CD4-positive, alpha-beta T cell treated with Interleukin-15 for 1 hour (primary cell): Measurements from ENCODE around the gene RRP7A.
A peak's percentile ranks its signal among the peaks of the same experiment; 100 is the strongest.
"Not testable (repeated sequence)": the region's sequence is repeated elsewhere in the genome, so short reads cannot be mapped to it uniquely, and the experiment has no call there.

Source experiments
- DNase-seq: peaks from one replicate; pipeline ENCODE4 v3.0.0-alpha.2; 2020

The RRP7A gene

DNA sequence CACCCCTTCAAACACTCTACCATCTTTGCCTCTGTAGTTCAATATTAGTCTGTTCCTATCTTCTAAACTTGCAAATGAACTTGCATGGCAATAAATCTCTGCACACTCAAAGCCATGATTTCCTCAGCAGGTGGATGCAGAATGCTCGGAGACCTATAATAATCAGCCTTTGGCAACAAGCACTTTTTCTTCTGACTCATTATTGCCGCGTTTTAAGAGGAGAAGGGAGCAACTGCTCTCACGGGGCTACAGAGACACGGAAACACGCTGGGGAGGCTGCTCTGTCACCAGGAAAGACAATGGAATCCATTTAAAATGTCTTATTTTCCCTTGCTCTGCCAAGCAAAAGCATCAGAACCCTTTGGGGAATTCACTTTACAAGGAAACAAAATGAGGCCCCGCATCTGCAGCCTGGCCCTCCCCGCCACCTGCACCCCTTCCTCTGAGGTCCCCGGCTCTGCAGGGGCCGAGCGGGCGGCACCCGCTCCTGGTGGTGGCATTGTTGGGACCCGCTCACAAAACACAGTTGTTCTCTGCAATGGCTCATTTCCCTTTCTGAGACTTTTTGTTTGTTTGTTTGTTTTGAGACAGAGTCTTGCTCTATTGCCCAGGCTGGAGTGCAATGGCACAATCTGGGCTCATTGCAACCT lies 15.6 kb upstream of the RRP7A start:
- not testable (repeated sequence) for DNase-seq

DNA sequence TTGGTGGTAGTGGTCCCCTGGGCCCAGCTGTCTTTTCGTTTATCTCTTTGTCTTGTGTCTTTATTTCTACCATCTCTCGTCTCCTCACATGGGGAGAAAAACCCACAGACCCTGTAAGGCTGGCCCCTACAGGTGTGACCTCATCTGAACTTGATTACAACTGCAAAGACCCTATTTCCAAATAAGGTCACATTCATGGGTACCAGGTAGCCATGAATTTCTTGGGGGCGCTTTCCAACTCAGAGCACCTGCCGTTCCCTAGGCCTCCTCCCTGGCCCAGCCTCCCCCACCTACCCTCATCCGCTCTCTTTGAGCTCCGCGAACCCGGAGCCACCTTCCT lies 14.0 kb upstream of the RRP7A start:
- no peak for DNase-seq

DNA sequence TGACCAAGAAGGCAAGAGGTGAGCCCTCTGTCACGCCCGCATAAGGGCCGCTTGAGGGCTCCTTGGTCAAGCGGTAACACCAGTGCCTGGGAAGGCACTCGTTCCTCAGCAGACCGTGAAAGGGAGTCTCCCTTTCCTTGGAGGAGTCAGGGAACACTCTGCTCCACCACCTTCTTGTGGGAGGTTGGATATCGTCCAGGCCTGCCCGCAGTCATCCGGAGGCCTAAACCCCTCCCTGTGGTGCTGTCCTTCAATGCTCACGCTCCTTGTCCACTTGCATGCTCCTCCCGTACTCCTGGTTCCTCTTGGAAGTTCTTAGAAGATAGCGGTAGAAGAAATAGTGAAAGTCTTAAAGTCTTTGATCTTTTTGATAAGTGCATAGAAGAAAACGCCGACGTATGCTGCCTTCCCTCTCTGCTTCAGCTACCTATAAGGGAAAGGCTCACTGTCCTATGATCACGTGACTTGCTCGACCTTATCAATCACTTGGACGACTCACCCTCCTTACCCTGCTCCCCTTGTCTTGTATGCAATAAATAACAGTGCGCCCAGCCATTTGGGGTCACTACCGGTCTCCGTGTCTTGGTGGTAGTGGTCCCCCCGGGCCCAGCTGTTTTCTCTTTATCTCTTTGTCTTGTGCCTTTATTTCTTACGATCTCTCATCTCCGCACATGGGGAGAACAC lies 11.9 kb upstream of the RRP7A start:
- DNase-seq = not testable (repeated sequence)

DNA sequence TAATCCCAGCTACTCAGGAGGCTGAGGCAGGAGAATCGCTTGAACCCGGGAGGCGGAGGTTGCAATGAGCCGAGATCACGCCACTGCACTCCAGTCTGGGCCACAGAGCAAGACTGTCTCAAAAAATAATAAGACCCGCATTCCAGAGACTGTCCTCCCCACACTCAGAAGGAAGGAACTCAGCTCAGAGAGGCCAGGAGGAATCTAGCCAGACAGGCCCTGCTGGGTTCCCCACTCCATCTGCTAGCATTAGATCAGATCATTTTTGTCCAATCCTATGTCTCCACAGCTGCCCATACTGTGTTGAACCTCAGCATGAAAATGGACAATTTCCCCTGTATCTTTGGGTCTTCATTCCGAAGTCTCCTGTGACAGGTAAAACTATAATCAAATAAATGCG lies 9.8 kb upstream of the RRP7A start:
- DNase-seq = not testable (repeated sequence)

DNA sequence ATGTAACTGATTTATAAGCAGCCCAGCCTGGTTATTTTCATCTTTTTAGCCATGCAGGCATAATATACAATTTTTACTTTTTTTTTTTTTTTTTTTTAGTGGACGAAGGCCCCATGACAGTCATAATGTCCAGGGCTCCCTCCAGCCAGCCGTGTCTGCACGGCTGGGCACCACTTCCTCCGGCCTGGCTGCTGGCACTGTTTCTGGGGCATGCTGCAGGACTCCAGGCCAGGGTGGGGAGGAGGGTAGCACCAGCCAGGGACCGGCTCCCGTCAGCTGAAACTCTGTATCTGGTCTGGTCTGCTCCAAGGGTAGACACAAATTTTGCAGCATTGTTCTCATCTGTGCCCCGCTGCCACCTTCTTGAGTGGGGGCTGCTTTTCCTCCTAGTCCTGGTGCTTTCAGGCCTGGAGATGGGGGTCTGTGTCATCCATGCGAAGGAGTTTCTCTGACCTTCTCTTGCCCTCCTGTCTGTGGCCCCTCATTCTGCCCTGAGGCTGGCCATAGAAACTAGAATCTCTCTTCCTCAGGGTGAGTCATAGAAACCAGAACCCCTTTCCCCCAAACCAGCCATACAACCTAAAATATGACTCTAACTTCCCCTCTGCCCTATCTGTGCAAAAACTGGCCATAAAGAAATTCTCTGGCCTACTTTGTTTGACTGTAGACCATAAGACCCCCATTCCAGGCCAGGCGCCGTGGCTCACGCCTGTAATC lies 9.2 kb upstream of the RRP7A start:
- no peak for DNase-seq

DNA sequence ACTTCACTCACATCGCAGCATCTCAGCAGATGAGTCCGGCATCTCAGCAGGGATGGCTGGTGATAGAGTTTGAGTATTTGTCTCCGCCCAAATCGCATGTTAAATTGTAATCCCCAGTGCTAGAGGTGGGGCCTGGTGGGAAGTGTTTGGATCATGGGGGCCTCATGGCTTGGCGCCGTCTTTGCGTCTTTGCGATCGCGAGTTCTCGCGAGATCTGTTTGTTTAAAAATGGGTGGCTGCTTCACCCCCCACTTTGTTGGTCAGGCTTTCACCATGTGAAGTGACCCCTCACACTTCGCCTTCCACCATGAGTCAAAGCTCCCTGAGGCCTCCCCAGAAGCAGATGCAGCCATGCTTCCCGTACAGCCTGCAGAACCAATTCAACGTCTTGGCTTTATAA lies 3.0 kb upstream of the RRP7A start:
- DNase-seq = no peak

DNA sequence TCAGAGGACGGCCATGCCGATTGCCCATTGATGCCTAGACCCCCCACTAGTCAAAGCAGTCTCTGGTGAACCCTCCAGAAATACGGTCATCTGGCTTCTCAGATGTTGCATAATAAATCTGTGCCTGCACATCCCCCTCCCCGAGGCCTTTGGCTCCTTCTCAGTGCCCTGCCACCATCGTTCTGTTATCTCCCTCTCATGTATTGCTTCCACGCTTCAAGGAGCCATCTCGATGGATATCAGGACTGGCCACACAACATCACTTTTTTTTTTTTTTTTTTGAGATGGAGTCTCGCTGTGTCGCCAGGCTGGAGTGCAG lies 1.6 kb upstream of the RRP7A start:
- no peak for DNase-seq

DNA sequence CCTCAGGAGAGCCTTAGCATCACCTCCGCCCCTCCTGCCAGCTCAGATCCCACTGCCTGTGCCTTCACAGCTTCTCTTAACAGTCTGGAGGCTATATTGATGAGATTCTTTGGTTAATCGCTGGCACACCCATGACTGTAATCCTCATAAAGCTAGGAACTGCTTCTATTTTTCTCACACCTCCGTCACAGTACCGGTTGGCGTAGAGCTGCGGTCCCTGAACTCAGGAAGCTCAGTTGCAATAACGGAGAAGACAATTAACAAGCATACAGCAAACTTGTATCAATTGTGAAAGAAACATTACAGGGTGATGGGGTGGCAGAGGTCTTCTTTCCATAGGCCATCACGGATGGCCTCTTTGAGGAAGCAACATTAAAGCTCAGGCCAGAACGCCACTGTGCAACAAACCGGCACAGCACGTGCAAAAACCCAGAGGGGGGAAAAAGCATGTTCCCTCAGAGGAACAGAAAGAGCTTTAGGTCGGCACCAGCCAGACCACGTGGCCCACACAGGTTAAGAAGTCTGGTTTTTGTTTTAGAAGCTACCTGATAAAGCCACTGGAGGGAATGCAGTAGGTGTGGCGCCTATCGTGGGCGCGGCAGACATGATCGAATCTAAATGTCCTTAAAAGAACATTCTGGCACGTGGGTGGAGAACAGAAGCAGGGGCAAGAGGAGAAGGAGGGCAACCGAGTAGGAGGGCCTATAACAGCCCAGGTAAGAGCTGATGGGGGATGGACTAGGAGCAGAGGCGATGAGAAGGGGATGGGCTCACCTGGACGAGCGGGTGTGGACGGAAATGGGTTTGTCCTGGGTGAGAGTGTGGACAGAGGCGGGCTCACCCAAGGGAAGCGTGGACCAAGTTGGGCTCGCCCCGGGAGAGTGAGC lies 715 bp downstream of the RRP7A start:
- peak; percentile 10 for DNase-seq

DNA sequence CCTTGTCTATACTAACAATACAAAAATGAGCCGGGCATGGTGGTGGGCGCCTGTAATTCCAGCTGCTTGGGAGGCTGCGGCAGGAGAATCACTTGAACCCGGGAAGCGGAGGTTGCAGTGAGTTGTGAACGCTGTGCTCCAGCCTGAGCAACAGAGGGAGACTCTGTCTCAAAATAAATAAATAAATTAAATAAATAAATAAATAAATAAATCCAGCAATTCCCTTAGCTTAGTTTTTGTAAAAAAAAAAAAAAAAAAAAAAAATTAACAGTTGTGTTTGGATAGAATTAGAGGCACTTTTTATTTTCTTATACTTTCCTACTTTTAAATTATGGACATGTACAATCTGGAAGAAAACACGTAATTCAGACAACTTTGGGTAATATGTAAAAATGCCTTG lies 2.5 kb downstream of the RRP7A start:
- not testable (repeated sequence) for DNase-seq

DNA sequence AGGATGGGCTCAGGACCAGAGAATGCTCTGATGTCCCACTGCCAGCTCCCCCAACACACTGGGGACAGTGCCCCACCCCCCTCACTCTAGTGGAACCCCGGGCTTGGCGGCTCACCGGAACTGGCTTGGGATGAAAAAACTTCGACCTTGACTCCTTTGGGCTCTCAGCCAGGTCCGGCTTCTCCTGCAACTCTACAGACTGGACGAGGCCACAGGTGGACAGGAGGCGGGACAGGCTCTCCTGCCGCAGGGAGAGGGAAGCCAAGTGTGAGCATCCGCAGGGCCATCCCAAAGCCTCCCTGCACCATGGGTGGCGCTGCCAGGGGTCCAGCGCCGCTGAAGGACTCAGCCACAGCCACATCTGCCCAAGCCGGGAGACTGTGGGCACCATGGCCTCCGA lies 3.7 kb downstream of the RRP7A start:
- no peak for DNase-seq

DNA sequence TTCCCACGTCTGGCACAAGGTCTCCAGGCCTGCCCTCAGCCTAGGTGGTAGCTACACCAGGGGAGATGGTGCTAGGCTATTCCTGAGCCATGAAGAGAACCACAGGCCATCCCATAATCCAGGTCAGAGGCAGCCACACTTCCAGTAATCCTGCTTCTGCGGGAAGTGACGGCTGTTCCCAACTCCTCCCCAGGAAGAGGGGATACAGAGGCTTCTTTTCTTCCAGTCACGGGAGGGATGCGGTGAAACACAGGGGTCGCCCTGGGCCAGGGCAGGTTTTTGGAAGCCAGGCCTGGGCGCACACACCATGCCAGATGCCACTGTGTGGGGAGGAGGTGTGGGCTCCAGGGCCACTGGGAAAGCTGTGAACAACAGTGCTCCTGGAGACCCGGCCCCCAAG lies 4.3 kb downstream of the RRP7A start:
- DNase-seq = not testable (repeated sequence)

DNA sequence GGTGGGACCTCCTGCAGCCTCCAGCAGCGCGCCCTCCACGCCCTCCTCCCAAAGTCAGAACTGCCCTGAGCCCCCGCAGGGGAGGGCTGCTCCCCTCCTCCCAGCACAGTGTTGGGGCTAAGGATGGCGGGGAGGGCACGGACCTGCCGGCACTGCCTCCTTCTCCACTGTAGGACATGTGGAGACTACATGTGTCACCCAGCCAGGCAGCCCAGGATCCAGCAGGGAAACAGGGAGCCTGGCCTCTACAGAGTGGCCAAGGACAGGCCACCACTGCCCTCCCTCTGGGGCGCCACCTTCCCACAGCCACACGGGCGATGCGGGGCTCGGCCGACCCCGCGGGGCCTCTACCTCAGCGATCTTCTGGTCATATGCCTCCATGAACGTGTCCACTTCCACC lies 5.3 kb downstream of the RRP7A start:
- not testable (repeated sequence) for DNase-seq

DNA sequence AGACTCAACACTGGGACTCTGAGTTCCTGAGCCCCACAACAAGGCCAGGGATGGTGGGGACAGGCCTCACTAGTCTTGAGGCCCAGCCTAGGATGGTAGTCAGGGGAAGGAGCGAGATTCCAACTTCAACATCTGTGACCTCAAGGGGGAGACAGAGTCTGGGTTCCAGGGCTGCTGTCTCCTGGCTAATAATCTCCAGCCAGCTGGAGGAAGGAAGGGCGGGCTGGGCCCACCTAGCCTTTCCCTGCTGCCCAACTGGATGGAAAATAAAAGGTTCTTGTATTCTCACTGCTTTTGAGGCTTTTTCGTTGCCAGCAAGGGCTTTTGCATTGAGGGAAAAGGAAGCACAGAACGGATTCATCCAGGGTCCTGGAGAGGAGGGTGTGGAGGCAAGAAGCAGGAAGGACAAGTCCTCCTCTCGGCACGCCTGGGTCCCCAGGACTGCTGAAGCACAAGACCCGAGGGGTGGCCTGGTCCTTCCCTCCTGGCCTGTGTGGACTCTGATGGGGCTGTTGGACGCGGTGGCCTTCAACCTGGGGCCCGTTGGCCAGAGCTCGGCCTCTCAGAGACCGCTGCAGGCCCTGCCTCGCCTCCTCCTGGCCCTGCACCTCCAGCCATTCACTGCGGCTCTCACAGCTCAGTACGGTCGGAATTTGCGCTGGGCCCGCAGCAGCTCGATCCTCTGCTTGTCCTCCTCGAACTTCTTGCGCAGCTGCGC lies 7.2 kb downstream of the RRP7A start:
- not testable (repeated sequence) for DNase-seq

DNA sequence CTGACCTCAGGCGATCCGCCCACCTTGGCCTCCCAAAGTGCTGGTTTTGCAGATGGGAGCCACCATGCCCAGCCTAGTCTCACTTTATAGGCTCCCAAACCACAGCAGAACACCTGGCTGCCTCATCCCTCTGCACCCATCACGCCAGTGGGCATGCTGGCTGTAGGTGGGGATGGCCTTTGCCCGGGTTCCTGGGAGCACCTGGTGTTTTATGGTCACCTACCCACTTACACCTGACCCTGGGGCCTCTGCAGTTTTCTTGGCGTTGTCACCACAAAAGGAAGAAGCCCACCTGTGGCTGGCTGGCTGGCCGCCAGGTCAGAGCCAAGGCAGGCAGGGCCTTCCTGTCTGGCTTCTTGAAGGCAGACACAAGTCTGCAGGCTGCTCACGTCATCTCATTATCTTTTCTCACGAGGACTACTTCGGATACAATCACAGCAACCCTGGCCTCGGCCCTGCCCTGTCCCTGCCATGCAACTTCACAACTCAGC lies 8.2 kb downstream of the RRP7A start:
- DNase-seq = no peak

DNA sequence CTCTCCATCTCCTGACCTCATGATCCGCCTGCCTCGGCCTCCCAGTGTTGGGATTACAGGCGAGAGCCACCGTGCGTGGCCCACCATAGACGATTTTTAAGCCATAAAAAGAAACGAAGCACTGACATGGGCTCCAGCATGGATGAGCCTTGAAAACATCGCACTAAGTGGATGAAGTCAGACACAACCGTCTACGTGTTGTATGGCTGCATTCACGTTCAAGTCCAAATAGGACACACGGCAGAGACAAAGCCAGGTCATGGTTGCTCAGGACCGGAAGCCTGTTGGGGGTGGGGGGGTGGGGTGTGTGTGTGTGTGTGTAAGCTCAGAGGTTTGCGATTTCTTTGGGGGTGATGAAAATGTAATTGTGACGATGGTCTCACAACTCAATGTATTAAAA lies 10.0 kb downstream of the RRP7A start:
- no peak for DNase-seq

DNA sequence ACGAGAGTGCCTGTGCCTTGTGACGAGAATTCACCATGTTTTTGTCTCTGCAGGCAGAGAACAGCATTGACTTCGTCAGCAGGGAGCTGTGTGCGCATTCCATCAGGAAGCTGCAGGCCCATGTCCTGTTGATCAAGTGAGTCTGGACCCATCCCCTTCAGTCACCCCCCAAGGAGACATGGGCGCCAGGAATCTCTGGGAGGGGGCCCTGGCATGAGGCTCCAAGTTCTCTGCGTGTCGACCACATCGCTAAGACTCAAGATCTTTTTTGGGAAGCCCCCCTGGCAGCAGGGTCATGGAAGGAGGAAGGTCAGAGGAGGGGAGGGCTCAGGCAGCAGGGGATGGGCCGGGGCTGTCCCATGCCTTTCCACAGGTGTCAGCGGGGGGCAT lies 10.6 kb downstream of the RRP7A start:
- not testable (repeated sequence) for DNase-seq

DNA sequence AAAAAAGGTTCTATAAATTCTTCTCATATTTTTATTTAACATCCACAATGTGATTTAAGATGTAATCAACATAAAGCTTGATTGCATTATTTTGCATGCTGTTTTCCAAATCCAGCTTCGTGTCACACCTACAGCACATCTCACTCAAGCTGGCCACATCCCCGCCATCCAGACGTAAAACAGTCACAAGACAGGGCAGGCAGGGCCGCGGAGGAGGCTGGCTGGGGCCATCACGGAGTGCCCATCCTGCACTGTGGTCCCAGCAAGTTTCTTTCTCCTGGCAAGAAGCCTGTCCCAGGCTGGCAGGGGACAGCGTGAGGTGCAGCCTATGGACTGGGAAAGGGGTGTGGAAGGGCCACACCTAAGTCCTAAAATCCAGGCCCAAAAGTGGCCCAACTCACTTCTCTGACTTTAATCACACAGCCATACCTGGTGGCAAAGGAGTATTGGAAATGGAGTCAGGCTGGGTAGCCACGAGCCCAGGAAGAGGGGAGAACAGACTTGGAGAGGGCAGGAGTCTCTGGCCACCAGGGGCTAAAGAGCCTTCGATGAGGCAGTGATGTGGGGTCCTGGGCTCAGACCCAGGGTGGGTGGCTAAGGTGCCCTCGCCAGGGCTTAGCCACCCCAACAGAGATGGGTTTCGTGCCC lies 11.1 kb downstream of the RRP7A start:
- DNase-seq = not testable (repeated sequence)

DNA sequence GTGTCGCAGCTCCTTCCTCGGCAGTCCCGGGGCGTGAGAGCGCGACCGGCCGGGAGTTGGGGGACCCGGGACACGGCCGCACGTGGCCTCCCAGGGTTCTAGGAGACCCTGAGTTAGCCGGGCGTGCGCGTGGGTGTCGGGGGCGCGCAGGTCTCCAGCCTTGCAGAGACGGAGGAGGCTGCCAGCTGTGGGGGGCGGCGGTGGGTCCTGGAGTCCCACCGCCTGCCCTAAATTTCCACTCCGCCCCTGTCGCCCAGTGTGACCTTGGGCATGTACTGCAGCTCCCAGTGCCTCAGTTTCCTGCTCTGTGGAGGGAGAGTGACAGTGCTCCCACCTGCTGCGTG lies 18.8 kb downstream of the RRP7A start:
- DNase-seq = no peak

DNA sequence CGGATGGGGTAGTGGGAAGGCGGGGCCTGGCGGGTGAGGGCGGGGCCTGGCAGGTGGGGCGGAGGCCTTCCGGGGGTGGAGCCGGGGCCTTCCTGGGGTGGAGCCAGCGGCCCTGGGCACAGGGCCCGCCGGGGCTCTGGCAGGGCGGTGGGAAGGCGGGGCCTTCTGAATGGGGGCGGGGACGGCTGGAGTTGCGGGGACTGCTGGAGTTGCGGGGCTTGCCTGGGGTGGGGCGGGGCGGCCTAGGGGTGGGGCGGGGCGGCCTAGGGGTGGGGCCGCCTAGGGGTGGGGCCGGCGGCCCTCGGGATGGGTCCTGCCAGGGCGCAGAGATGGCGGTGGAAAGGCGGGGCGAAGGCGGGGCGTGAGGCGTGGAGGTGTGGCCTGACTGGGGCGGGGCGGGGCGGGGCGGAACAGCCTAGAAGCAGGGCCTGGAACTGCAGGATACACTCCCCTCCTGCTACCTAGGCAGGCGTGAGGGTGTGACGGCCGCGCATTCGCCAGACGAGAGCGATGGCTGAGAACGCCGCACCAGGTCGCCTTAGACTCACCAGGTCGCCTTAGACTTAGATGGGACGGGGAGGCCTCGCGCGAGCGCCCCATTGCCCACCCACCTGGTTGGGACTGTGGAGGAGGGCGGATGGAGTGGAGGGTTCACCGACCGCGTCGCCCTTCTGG lies 19.3 kb downstream of the RRP7A start:
- DNase-seq = peak; percentile 88

DNA sequence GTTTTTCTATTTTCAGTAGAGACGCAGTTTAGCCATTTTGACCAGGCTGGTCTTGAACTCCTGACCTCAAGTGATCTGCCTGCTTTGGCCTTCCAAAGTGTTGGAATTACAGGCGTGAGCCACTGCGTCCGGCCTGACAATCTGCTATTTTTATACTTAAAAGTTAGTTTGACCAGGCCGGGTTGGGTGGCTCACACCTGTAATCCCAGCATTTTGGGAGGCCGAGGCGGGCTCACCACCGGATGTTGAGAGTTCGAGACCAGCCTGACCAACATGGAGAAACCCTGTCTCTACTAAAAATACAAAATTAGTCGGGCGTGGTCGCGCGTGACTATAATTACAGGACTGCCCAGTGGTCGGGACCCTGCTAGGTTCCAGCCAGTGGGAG lies 19.8 kb downstream of the RRP7A start:
- DNase-seq = not testable (repeated sequence)

DNA sequence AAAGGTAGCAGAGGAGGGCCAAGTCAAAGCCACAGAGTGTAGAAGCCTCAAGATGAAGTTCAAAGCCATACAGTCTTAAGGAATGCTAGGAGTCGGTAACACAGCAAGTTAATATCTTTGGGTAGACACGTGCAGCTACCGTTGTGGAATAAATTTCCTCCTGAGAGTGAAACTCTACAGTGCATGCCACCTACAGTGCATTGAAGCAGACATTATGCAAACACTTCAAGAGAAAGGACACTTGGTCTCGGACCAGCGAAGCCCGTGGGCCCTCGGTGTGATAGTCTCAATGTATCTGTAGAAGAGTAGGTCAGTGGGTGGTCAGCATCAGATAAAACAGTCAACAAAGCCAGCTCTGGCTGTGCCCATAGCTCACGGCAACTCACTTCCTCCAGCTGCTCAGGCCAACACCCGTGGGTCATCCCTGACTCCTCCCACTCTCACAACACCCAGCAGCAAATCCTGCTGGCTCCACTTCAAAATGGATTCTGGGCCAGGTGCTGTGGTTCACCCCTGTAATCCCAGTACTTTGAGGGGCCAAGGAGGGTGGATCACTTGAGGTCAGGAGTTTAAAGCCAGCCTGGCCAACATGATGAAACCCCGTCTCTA lies 24.0 kb downstream of the RRP7A start:
- not testable (repeated sequence) for DNase-seq
